Astrocyte of the spinal cord (primary cell): ENCODE measurements around the gene INTS14.
"Not testable (repeated sequence)": the region's sequence is repeated elsewhere in the genome, so short reads cannot be mapped to it uniquely, and the experiment has no call there.

Experiments
- DNase-seq: peaks from one replicate; pipeline ENCODE4 v3.0.0; 2011; ENCODE audit warnings: low read depth, low spot score
- H3K4me3 ChIP-seq: 2 replicates; pipeline ENCODE4 v1.5.1; 2011; ENCODE audit warnings: low read depth, mild to moderate bottlenecking, low read length, moderate library complexity
- CTCF ChIP-seq: IDR thresholded peaks from 2 replicates; pipeline ENCODE4 v1.5.1; 2012; ENCODE audit warnings: low read depth, mild to moderate bottlenecking, low read length, inconsistent platforms
- in situ Hi-C: cut with HindIII; loops from 2 replicates; pipeline ENCODE4 v1.10.0; 2017; ENCODE audit warnings: low sequenced_read_pairs

INTS14 gene

DNA sequence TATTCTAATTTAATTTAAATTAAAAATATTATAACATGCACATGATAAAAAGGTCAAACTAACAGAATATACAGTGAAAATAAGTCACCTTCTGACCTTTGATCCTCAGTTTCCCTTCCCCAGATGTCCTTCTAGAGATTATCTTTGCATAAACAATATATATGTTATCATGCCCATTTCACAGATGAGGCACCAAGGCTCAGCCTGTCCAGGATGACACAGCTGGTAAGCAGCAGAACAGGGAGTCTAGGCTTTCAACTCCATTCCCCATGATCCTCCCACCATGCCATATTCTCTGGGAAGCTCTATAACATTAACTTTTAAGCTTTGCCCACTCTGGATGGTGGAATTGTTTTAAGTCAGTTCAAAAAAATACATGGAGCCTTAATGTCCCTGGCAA, 12.2 kb upstream of the INTS14 start:
- no peak for DNase-seq
- no peak for TF ChIP-seq CTCF
- H3K4me3 ChIP-seq = no peak overlapping the region
- in situ Hi-C loops = no loop called here

GRCh38 chr15:65621638-65622037, 10.7 kb upstream of the INTS14 start, which contains the start of gene SLC24A1:
TSS of gene SLC24A1 (plus strand) at chr15:65621938. CDS start at chr15:65624081, 2,143 bp downstream.
- in situ Hi-C loops = no loop called here
- H3K4me3 ChIP-seq = no peak within 1 kb of the TSS
- no peak for DNase-seq
- TF ChIP-seq CTCF = no peak

GRCh38 chr15:65620833-65621232, 9.9 kb upstream of the INTS14 start:
- no peak for DNase-seq
- in situ Hi-C loops = no loop called here
- no peak overlapping the region for H3K4me3 ChIP-seq
- TF ChIP-seq CTCF = no peak

DNA sequence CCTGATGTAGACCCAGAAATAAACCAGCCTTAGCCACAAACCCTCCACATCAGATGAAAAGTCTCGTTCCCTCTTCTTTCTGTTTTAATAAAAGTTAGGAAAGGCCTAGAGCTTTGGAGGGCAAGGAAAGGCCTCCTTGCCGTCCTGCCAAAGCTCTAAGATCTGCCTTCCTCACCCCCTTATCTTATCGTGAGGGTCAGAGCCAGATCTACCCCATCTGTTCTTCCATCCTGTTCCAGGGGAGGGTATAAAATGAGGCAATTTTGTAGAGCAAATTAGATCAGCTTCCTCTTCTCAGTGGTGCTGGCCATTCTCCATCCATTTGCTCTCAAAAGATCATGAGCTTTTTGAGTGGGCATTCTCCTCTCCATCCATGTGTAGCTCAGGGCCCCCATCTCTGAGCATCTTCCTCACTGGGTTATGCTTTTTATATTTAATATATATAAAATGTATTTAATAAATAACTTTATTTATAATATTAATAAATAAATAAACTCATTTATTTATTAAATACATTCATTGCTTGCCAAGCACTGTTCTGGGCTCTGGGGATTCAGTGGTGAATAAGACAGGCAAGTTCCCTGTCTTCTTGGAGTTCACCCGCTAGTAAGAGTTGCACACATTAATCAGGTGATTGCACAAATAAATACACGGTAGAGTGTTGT, 8.8 kb upstream of the INTS14 start:
- no peak for TF ChIP-seq CTCF
- in situ Hi-C loops = no loop called here
- no peak overlapping the region for H3K4me3 ChIP-seq
- no peak for DNase-seq

DNA sequence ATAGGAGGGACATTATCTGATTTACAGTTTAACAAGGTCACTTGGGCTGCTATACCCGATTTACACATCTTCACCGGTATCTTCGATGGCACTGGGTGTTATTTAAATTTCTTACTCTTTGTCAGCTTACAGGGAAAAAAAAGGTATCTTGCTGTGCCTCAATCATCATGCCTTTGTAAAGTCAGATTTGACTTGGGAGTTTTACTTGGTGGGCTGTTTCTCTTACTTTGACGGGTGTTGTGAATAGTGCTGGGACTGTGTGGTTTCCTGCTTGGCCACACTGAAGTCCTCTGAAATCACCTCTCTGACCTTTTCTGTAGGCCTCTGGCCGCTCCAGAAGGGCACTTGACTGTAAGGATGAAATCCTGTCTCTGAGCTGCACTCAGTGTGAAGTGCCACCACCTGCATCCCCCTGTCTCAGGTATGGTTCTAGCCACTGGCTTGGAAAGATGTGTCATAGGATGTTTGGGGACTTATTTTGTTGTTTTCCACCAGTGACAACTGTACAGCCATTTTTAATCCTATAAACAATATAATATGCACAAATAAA, 7.7 kb upstream of the INTS14 start:
- no peak overlapping the region for H3K4me3 ChIP-seq
- DNase-seq = no peak
- no peak for TF ChIP-seq CTCF
- in situ Hi-C loops = no loop called here

DNA sequence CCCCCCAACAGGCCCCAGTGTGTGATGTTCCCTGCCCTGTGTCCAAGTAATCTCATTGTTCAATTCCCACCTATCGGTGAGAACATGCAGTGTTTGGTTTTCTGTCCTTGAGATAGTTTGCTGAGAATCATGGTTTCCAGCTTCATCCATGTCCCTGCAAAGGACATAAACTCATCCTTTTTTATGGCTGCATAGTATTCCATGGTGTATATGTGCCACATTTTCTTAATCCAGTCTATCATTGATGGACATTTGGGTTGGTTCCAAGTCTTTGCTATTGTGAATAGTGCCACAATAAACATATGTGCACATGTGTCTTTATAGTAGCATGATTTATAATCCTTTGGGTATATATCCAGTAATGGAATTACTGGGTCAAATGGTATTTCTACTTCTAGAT, 5.0 kb upstream of the INTS14 start:
- H3K4me3 ChIP-seq, in situ Hi-C loops, DNase-seq: not testable (repeated sequence)

- no peak for DNase-seq
- no peak overlapping the region for H3K4me3 ChIP-seq
- no peak for TF ChIP-seq CTCF
- in situ Hi-C loops = no loop called here
These were observed 2.2 kb upstream of the INTS14 start for GRCh38 chr15:65612949-65613744.
